Dendritic cell treated with granulocyte-macrophage colony-stimulating factor and Interleukin-4, amounts not matched to agents 40 ng/mL and 50 ng/mL, for 4 days (primary cell): Measurements from ENCODE around the gene UNC50.

ENCODE experiments used
- H3K27ac Mint-ChIP-seq: one replicate; pipeline ENCODE4 v1.8.0; 2022; ENCODE audit warnings: mild to moderate bottlenecking, mixed read lengths
- H3K27me3 Mint-ChIP-seq: one replicate; pipeline ENCODE4 v1.8.0; 2022; ENCODE audit warnings: mild to moderate bottlenecking, mixed read lengths
- H3K36me3 Mint-ChIP-seq: one replicate; pipeline ENCODE4 v1.8.0; 2022; ENCODE audit warnings: low read depth, mixed read lengths
- H3K4me1 Mint-ChIP-seq: one replicate; pipeline ENCODE4 v1.8.0; 2022; ENCODE audit warnings: low read depth, mixed read lengths
- H3K4me3 Mint-ChIP-seq: one replicate; pipeline ENCODE4 v1.8.0; 2022; ENCODE audit warnings: mild to moderate bottlenecking, moderate library complexity, mixed read lengths
- H3K9me3 Mint-ChIP-seq: one replicate; pipeline ENCODE4 v1.8.0; 2022; ENCODE audit warnings: mixed read lengths
- intact Hi-C: fragments of 100-400 bp; cut with micrococcal nuclease; formaldehyde crosslinking; loops from one replicate; pipeline ENCODE4 v1.15.0; 2022

The UNC50 gene

DNA sequence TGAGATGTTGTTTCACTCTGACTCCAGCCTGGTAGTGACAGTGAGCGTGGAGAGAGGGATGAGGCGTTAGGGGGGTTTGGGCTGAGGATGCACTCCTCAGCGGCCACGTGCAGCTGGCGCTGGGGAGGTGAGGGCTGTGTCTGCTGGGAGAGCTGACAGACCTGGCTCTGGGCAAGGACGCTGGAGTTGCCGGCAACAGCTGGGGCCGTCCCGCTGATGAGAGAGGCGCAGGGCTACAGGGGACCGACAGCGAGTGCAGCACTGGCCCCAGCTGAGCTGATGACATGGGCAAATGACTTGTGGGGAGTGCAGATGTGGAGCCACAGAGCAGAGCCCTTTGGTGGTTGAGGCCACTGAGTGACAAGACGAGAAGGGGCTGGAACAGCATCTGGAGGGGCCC lies 38.5 kb upstream of the UNC50 start:
- no peak overlapping the region for H3K4me3 Mint-ChIP-seq
- peaks cover 99% of the 10 kb centered on the region for H3K36me3 Mint-ChIP-seq
- intact Hi-C loops, result no loop called here
- no peaks in the 10 kb centered on the region for H3K4me1 Mint-ChIP-seq
- no peaks in the 10 kb centered on the region for H3K9me3 Mint-ChIP-seq
- no peaks in the 10 kb centered on the region for H3K27me3 Mint-ChIP-seq
- peak overlapping the region; percentile 23 for H3K27ac Mint-ChIP-seq

DNA sequence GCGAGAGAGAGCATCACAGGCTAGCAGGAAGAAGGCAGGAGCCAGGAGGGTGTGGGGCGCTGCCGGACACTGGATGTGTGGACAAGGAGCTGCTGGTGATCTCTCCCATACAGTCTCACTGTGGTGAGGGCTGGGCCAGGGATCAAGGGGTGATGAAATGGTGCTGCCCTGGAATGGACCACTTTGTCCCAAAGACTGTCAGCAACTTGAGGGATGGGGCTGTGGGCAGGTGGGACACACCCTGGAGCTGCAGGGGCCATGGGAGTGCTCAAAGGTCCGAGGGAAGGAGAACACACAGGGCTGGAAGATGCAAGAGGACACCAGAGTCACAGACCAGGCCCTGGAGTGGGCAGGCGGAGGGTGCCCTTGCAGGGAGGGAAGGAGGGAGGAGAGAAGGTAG lies 38.0 kb upstream of the UNC50 start:
- Mint-ChIP-seq H3K4me1 (no peaks in the 10 kb centered on the region), H3K27me3 (no peaks in the 10 kb centered on the region), H3K9me3 (no peaks in the 10 kb centered on the region), H3K27ac (no peak overlapping the region), H3K36me3 (peaks cover 100% of the 10 kb centered on the region), H3K4me3 (no peak overlapping the region)
- intact Hi-C loops, result no loop called here

- Mint-ChIP-seq H3K27ac (no peak overlapping the region), H3K36me3 (peaks cover 99% of the 10 kb centered on the region), H3K27me3 (no peaks in the 10 kb centered on the region), H3K9me3 (no peaks in the 10 kb centered on the region), H3K4me3 (no peak overlapping the region), H3K4me1 (no peaks in the 10 kb centered on the region)
- intact Hi-C loops, result no loop called here
Observed at GRCh38 chr2:98571121-98571701, 37.2 kb upstream of the UNC50 start.

- no peak overlapping the region for H3K27ac Mint-ChIP-seq
- H3K27me3 Mint-ChIP-seq, result no peaks in the 10 kb centered on the region
- H3K36me3 Mint-ChIP-seq, result peaks cover 99% of the 10 kb centered on the region
Observed at GRCh38 chr2:98571796-98572195, 36.6 kb upstream of the UNC50 start.

DNA sequence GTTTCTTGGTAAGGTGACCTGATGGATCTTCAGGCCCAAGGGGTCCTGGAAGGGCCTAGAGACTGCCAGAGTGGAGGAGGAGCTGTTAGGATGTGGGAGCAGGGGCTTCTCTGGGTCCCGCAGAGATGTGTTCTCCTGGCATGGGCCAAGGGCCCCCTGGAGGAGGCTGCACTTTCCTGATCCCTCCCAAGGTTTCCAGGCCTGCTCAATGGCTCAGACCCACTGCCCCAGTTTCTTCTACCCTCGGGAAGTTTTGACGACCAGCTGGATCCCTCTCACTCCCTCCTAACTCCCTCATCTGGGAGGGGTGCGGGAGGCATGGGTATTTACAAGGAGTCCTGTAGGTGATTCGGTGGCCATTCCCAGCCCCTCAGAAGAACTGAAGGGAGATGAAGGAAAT lies 36.2 kb upstream of the UNC50 start:
- Mint-ChIP-seq H3K36me3 (peaks cover 99% of the 10 kb centered on the region), H3K27me3 (no peaks in the 10 kb centered on the region), H3K4me1 (no peaks in the 10 kb centered on the region), H3K4me3 (no peak overlapping the region), H3K9me3 (no peaks in the 10 kb centered on the region), H3K27ac (no peak overlapping the region)
- intact Hi-C loops, result no loop called here

More at GRCh38 chr2:98571796-98572195, 36.6 kb upstream of the UNC50 start:
- Mint-ChIP-seq H3K9me3 (no peaks in the 10 kb centered on the region), H3K4me3 (no peak overlapping the region), H3K4me1 (no peaks in the 10 kb centered on the region)
- intact Hi-C loops, result no loop called here

DNA sequence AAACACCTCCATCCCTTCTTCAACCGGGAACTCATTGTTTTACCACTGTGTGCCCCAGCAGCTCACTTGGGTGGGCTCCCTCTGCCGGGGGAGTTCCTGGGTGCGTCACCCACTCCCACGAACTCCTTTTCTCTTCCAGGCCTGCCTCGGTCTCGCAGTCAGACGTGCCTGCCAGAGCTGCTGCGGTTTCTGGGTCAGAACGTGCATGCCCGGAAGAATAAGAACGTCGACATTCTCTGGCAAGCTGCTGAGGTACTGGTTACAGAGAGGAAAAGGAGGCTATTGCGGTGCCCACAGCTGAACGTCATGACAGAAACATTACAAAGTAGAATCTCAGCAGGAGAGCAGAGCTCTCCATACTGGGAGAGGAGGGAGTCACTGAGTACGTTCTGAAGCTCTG lies 35.7 kb upstream of the UNC50 start:
- no peaks in the 10 kb centered on the region for H3K27me3 Mint-ChIP-seq
- no peaks in the 10 kb centered on the region for H3K4me1 Mint-ChIP-seq
- peaks cover 99% of the 10 kb centered on the region for H3K36me3 Mint-ChIP-seq
- no peaks in the 10 kb centered on the region for H3K9me3 Mint-ChIP-seq
- intact Hi-C loops, result no loop called here
- no peak overlapping the region for H3K4me3 Mint-ChIP-seq
- no peak overlapping the region for H3K27ac Mint-ChIP-seq

DNA sequence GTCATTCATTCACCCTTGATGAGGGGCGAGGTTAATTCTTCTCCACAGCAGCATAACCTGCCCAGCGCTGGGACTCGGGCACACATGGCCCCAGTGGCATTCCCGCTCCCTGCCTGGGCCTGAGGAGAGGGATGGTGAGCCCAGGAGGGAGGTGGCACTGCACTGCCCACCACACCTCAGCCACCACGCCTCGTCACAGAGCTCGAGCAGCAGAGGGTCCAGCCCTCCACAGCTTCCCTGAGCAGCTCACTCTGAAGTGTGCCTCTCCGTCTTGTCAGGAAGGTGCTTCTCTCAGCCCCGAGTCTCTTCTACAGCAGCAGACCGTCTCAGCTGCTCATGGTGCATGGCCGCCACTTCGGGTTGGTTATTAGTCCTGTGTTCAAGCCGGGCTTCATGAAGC lies 35.0 kb upstream of the UNC50 start:
- Mint-ChIP-seq H3K4me1 (no peaks in the 10 kb centered on the region), H3K9me3 (no peaks in the 10 kb centered on the region), H3K4me3 (no peak overlapping the region), H3K27ac (no peak overlapping the region), H3K36me3 (peaks cover 99% of the 10 kb centered on the region), H3K27me3 (no peaks in the 10 kb centered on the region)
- intact Hi-C loops, result no loop called here

DNA sequence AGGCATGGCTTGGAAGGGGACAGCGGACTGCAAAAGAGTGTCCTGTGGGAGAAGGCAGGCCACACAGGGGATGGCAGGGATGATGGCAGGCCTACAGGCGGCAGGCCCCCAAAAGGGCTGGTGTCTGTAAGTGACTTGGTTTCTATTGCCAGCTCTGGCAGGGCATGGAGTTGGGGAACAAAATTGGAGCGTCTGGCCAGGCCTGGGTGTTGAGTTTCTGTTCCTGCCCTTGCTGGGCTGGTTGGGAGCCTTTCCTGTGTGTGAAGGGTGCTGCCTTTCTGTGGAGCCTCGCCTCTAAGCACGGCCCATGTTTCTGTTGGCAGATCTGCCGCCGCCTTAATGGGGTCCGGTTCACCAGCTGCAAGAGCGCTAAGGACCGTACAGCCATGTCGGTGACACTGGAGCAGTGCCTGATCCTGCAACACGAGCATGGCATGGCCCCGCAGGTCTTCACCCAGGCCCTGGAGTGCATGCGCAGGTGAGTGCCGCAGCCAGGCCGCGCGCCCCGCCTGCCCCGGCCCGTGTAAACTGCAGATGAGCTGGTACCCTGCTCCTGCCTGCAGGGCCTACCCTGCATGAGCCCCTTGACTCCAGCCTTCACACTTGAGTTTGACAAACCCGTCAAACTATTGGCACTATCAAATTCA lies 31.6 kb upstream of the UNC50 start:
- no peak overlapping the region for H3K4me3 Mint-ChIP-seq
- no peaks in the 10 kb centered on the region for H3K4me1 Mint-ChIP-seq
- intact Hi-C loops, result no loop called here
- no peak overlapping the region for H3K27ac Mint-ChIP-seq
- H3K9me3 Mint-ChIP-seq, result no peaks in the 10 kb centered on the region
- H3K36me3 Mint-ChIP-seq, result peaks cover 99% of the 10 kb centered on the region
- H3K27me3 Mint-ChIP-seq, result no peaks in the 10 kb centered on the region

DNA sequence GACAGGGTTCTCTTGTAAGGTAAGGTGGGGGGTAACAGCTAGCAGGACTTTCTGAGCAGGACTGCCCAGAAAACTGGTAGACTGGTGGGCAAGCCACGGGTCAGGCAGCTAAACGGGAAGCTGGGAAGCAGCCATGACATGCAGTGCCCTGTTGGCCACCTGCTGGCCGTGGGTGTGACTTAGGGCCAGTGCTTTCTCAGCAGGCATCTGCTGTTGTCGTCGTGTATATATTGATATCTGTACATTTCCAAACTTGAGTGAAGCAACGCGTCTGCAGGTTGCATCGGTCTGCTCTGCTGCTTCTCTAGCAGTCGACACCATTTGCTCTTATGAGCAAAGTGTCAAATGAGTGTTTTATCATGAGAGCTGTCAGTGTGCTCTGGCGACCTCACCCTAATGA lies 31.1 kb upstream of the UNC50 start:
- no peak overlapping the region for H3K27ac Mint-ChIP-seq
- no peaks in the 10 kb centered on the region for H3K27me3 Mint-ChIP-seq
- no peaks in the 10 kb centered on the region for H3K9me3 Mint-ChIP-seq
- intact Hi-C loops, result no loop called here
- peaks cover 99% of the 10 kb centered on the region for H3K36me3 Mint-ChIP-seq
- H3K4me1 Mint-ChIP-seq, result no peaks in the 10 kb centered on the region
- no peak overlapping the region for H3K4me3 Mint-ChIP-seq

DNA sequence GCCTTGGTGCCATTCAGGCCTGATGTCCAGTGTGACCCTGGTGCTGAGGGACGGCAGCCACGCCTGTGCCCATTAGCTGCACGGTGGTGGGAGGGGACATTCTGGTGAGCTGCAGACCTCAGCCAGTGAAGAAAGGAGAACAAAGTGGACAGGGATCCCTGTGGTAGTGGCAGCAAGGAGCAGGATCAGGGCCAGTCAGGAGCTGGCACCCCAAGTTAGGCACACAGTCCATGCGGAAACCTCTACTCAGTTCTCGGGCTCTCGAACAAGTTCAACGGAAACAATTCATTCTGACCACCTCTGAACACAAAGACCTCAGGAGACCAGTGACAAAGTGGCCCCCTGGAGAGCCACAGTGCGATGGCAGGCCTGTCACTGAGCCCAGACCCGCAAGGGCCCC lies 30.2 kb upstream of the UNC50 start:
- Mint-ChIP-seq H3K9me3 (no peaks in the 10 kb centered on the region), H3K27me3 (no peaks in the 10 kb centered on the region), H3K4me1 (no peaks in the 10 kb centered on the region), H3K27ac (no peak overlapping the region), H3K4me3 (no peak overlapping the region), H3K36me3 (peaks cover 99% of the 10 kb centered on the region)
- intact Hi-C loops, result no loop called here

GRCh38 chr2:98579926-98580325 lies 28.5 kb upstream of the UNC50 start:
- no peak overlapping the region for H3K4me3 Mint-ChIP-seq
- H3K27ac Mint-ChIP-seq, result no peak overlapping the region
- peaks cover 97% of the 10 kb centered on the region for H3K36me3 Mint-ChIP-seq
- intact Hi-C loops, result no loop called here
- H3K4me1 Mint-ChIP-seq, result no peaks in the 10 kb centered on the region
- no peaks in the 10 kb centered on the region for H3K9me3 Mint-ChIP-seq
- H3K27me3 Mint-ChIP-seq, result no peaks in the 10 kb centered on the region

DNA sequence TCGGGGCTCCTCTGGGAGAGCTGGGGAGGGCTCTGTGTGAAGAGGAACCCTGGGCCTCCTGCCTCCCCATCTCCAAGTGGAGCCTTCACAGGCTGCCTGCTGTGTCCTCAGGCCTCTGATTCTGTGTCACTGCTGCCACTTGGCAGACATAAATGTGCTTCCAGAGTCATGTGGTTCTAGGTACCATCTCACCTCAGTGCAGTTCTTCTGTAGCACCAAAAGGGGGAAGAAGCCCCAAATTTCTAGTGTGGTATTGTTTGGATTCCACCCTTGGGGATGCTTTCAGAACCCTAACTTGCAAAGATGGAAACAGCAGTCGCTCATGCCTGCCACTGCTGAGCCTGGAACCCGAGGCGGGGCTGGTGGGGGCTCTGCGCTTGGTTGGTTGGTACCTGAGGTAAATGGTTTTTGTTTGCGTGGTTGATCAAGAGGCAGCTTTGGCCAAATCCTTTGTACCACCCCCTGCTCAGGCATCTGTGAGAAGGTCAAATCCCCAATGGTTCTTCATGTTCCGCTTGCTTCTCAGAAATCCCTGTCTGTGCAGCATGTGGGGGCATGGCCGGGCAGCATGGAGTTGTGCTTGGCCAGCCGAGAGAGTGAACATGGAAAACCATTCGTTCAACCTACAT lies 27.6 kb upstream of the UNC50 start:
- H3K36me3 Mint-ChIP-seq, result peaks cover 95% of the 10 kb centered on the region
- H3K27me3 Mint-ChIP-seq, result no peaks in the 10 kb centered on the region
- no peak overlapping the region for H3K4me3 Mint-ChIP-seq
- intact Hi-C loops, result no loop called here
- no peaks in the 10 kb centered on the region for H3K4me1 Mint-ChIP-seq
- H3K27ac Mint-ChIP-seq, result no peak overlapping the region
- no peaks in the 10 kb centered on the region for H3K9me3 Mint-ChIP-seq

- H3K36me3 Mint-ChIP-seq, result peaks cover 94% of the 10 kb centered on the region
- no peaks in the 10 kb centered on the region for H3K27me3 Mint-ChIP-seq
- intact Hi-C loops, result no loop called here
- H3K9me3 Mint-ChIP-seq, result no peaks in the 10 kb centered on the region
- H3K4me1 Mint-ChIP-seq, result no peaks in the 10 kb centered on the region
- no peak overlapping the region for H3K27ac Mint-ChIP-seq
- no peak overlapping the region for H3K4me3 Mint-ChIP-seq
Observed at GRCh38 chr2:98582523-98582922, 25.9 kb upstream of the UNC50 start.

GRCh38 chr2:98583276-98583675 lies 25.1 kb upstream of the UNC50 start:
- H3K36me3 Mint-ChIP-seq, result peaks cover 94% of the 10 kb centered on the region
- no peaks in the 10 kb centered on the region for H3K4me1 Mint-ChIP-seq
- H3K4me3 Mint-ChIP-seq, result no peak overlapping the region
- intact Hi-C loops, result no loop called here
- H3K27ac Mint-ChIP-seq, result no peak overlapping the region
- H3K9me3 Mint-ChIP-seq, result no peaks in the 10 kb centered on the region
- no peaks in the 10 kb centered on the region for H3K27me3 Mint-ChIP-seq
